ENCODE measurements around the gene SLC26A6. TPM values are rescaled to one million over a fixed set of nuclear protein-coding genes. Genes with fewer than 3 reads are reported as not detected.
A peak's percentile ranks its signal among the peaks of the same experiment; 100 is the strongest.

SLC26A6 gene
- polyA plus RNA-seq, 4 donors: 14.3 to 74.0 (median 30.4) TPM

GRCh38 chr3:48601622-48601994 is 33.7 kb downstream of the SLC26A6 start:
- DNase-seq (no peak), FAIRE-seq (no peak)
- Histone ChIP-seq H3K27ac (ENCODE audit: low read depth in 1 of 3, low read length in 2 of 3) (no peak overlapping the region), H3K4me1 (ENCODE audit: control insufficient read depth in 3 of 3, insufficient read depth in 2 of 3, low read depth in 1 of 3, low read length in 2 of 3) (no peaks in the 10 kb centered on the region), H3K36me3 (ENCODE audit: control insufficient read depth in 3 of 3, insufficient read depth in 2 of 3, low read depth in 1 of 3, low read length in 3 of 3) (peaks cover 20 to 98% (median 51%) of the 10 kb centered on the region in 3 donors), H3K9me3 (ENCODE audit: control insufficient read depth in 2 of 2, insufficient read depth in 1 of 2, low read depth in 1 of 2, low read length in 1 of 2) (no peaks in the 10 kb centered on the region), H3K4me3 (ENCODE audit: low read depth in 1 of 3, low read length in 3 of 3) (no peak overlapping the region), H3K27me3 (ENCODE audit: control insufficient read depth in 3 of 3, insufficient read depth in 3 of 3, low read length in 3 of 3) (no peaks in the 10 kb centered on the region)
- 75 to 92% (median 80%) methylated on average over 2 of the region's 2 CpGs for WGBS, 3 donors

GRCh38 chr3:48600711-48601621 is 34.3 kb downstream of the SLC26A6 start:
- Histone ChIP-seq H3K4me1 (ENCODE audit: control insufficient read depth in 3 of 3, insufficient read depth in 2 of 3, low read depth in 1 of 3, low read length in 2 of 3) (peaks cover 0 to under 1% (median 0%) of the 10 kb centered on the region in 3 donors), H3K27me3 (ENCODE audit: control insufficient read depth in 3 of 3, insufficient read depth in 3 of 3, low read length in 3 of 3) (no peaks in the 10 kb centered on the region), H3K27ac (ENCODE audit: low read depth in 1 of 3, low read length in 2 of 3) (no peak overlapping the region), H3K4me3 (ENCODE audit: low read depth in 1 of 3, low read length in 3 of 3) (no peak overlapping the region), H3K36me3 (ENCODE audit: control insufficient read depth in 3 of 3, insufficient read depth in 2 of 3, low read depth in 1 of 3, low read length in 3 of 3) (peaks cover 20 to 95% (median 51%) of the 10 kb centered on the region in 3 donors), H3K9me3 (ENCODE audit: control insufficient read depth in 2 of 2, insufficient read depth in 1 of 2, low read depth in 1 of 2, low read length in 1 of 2) (no peaks in the 10 kb centered on the region)
- FAIRE-seq (no peak), DNase-seq (no peak)
- WGBS, 3 donors: 94 to 96% (median 95%) methylated on average over 19 of the region's 19 CpGs

- no peak for DNase-seq
- peaks cover 0 to 13% (median 0%) of the 10 kb centered on the region in 3 donors for H3K4me1 ChIP-seq (ENCODE audit: control insufficient read depth in 3 of 3, insufficient read depth in 2 of 3, low read depth in 1 of 3, low read length in 2 of 3)
- 93 to 97% (median 94%) methylated on average over 12 of the region's 12 CpGs for whole genome bisulfite sequencing, 3 donors
- no peak for FAIRE-seq
- peaks cover 14 to 82% (median 45%) of the 10 kb centered on the region in 3 donors for H3K36me3 ChIP-seq (ENCODE audit: control insufficient read depth in 3 of 3, insufficient read depth in 2 of 3, low read depth in 1 of 3, low read length in 3 of 3)
- H3K9me3 ChIP-seq (ENCODE audit: control insufficient read depth in 2 of 2, insufficient read depth in 1 of 2, low read depth in 1 of 2, low read length in 1 of 2): no peaks in the 10 kb centered on the region
- H3K4me3 ChIP-seq (ENCODE audit: low read depth in 1 of 3, low read length in 3 of 3): no peak overlapping the region
- H3K27ac ChIP-seq (ENCODE audit: low read depth in 1 of 3, low read length in 2 of 3): no peak overlapping the region
- peaks cover 0 to 3% (median 1%) of the 10 kb centered on the region in 3 donors for H3K27me3 ChIP-seq (ENCODE audit: control insufficient read depth in 3 of 3, insufficient read depth in 3 of 3, low read length in 3 of 3)
Observed at GRCh38 chr3:48599509-48600285, 35.6 kb downstream of the SLC26A6 start.

GRCh38 chr3:48599077-48599501 is 36.2 kb downstream of the SLC26A6 start:
- FAIRE-seq (no peak), DNase-seq (no peak)
- peak overlapping the region in 1 of 3 donors; percentile 86 for H3K27ac ChIP-seq (ENCODE audit: low read depth in 1 of 3, low read length in 2 of 3)

GRCh38 chr3:48598323-48599076 is 36.8 kb downstream of the SLC26A6 start:
- Histone ChIP-seq H3K27ac (ENCODE audit: low read depth in 1 of 3, low read length in 2 of 3) (peak overlapping the region in 2 of 3 donors; percentile 17 to 86), H3K9me3 (ENCODE audit: control insufficient read depth in 2 of 2, insufficient read depth in 1 of 2, low read depth in 1 of 2, low read length in 1 of 2) (no peaks in the 10 kb centered on the region), H3K4me3 (ENCODE audit: low read depth in 1 of 3, low read length in 3 of 3) (no peak overlapping the region), H3K27me3 (ENCODE audit: control insufficient read depth in 3 of 3, insufficient read depth in 3 of 3, low read length in 3 of 3) (peaks cover 0 to 11% (median 3%) of the 10 kb centered on the region in 3 donors), H3K36me3 (ENCODE audit: control insufficient read depth in 3 of 3, insufficient read depth in 2 of 3, low read depth in 1 of 3, low read length in 3 of 3) (peaks cover 5 to 70% (median 33%) of the 10 kb centered on the region in 3 donors), H3K4me1 (ENCODE audit: control insufficient read depth in 3 of 3, insufficient read depth in 2 of 3, low read depth in 1 of 3, low read length in 2 of 3) (peaks cover 0 to 17% (median 0%) of the 10 kb centered on the region in 3 donors)
- 59 to 82% (median 74%) methylated on average over 5 of the region's 5 CpGs for WGBS, 3 donors
- DNase-seq (no peak), FAIRE-seq (no peak)

More at GRCh38 chr3:48599077-48599501, 36.2 kb downstream of the SLC26A6 start:
- Histone ChIP-seq H3K4me3 (ENCODE audit: low read depth in 1 of 3, low read length in 3 of 3) (no peak overlapping the region), H3K36me3 (ENCODE audit: control insufficient read depth in 3 of 3, insufficient read depth in 2 of 3, low read depth in 1 of 3, low read length in 3 of 3) (peaks cover 10 to 76% (median 39%) of the 10 kb centered on the region in 3 donors), H3K4me1 (ENCODE audit: control insufficient read depth in 3 of 3, insufficient read depth in 2 of 3, low read depth in 1 of 3, low read length in 2 of 3) (peaks cover 0 to 17% (median 0%) of the 10 kb centered on the region in 3 donors), H3K27me3 (ENCODE audit: control insufficient read depth in 3 of 3, insufficient read depth in 3 of 3, low read length in 3 of 3) (peaks cover 0 to 9% (median 3%) of the 10 kb centered on the region in 3 donors), H3K9me3 (ENCODE audit: control insufficient read depth in 2 of 2, insufficient read depth in 1 of 2, low read depth in 1 of 2, low read length in 1 of 2) (no peaks in the 10 kb centered on the region)
- WGBS, 3 donors: 69 to 79% (median 69%) methylated on average over 11 of the region's 11 CpGs

GRCh38 chr3:48597408-48597800 is 37.9 kb downstream of the SLC26A6 start:
- no peaks in the 10 kb centered on the region for H3K9me3 ChIP-seq (ENCODE audit: control insufficient read depth in 2 of 2, insufficient read depth in 1 of 2, low read depth in 1 of 2, low read length in 1 of 2)
- peaks cover 5 to 70% (median 26%) of the 10 kb centered on the region in 3 donors for H3K36me3 ChIP-seq (ENCODE audit: control insufficient read depth in 3 of 3, insufficient read depth in 2 of 3, low read depth in 1 of 3, low read length in 3 of 3)
- H3K27ac ChIP-seq (ENCODE audit: low read depth in 1 of 3, low read length in 2 of 3): peak overlapping the region in 1 of 3 donors; percentile 86
- DNase-seq (no peak), FAIRE-seq (no peak)
- peaks cover 0 to 17% (median 0%) of the 10 kb centered on the region in 3 donors for H3K4me1 ChIP-seq (ENCODE audit: control insufficient read depth in 3 of 3, insufficient read depth in 2 of 3, low read depth in 1 of 3, low read length in 2 of 3)
- peaks cover 0 to 11% (median 6%) of the 10 kb centered on the region in 3 donors for H3K27me3 ChIP-seq (ENCODE audit: control insufficient read depth in 3 of 3, insufficient read depth in 3 of 3, low read length in 3 of 3)
- WGBS, 3 donors: 70 to 81% (median 80%) methylated on average over 6 of the region's 6 CpGs
- H3K4me3 ChIP-seq (ENCODE audit: low read depth in 1 of 3, low read length in 3 of 3): no peak overlapping the region

- FAIRE-seq: no peak
- Histone ChIP-seq H3K27ac (ENCODE audit: low read depth in 1 of 3, low read length in 2 of 3) (peak overlapping the region in 1 of 3 donors; percentile 86), H3K4me3 (ENCODE audit: low read depth in 1 of 3, low read length in 3 of 3) (no peak overlapping the region), H3K4me1 (ENCODE audit: control insufficient read depth in 3 of 3, insufficient read depth in 2 of 3, low read depth in 1 of 3, low read length in 2 of 3) (peaks cover 0 to 17% (median 0%) of the 10 kb centered on the region in 3 donors), H3K9me3 (ENCODE audit: control insufficient read depth in 2 of 2, insufficient read depth in 1 of 2, low read depth in 1 of 2, low read length in 1 of 2) (no peaks in the 10 kb centered on the region), H3K27me3 (ENCODE audit: control insufficient read depth in 3 of 3, insufficient read depth in 3 of 3, low read length in 3 of 3) (peaks cover 0 to 11% (median 6%) of the 10 kb centered on the region in 3 donors), H3K36me3 (ENCODE audit: control insufficient read depth in 3 of 3, insufficient read depth in 2 of 3, low read depth in 1 of 3, low read length in 3 of 3) (peaks cover 5 to 68% (median 26%) of the 10 kb centered on the region in 3 donors)
- 63 to 78% (median 71%) methylated on average over 8 of the region's 8 CpGs for WGBS, 3 donors
- no peak for DNase-seq
Observed at GRCh38 chr3:48596676-48597407, 38.4 kb downstream of the SLC26A6 start.

All from small intestine (tissue), 7 donors.